ENCODE results near the gene OBP2A.

GRCh38 chr9:135587658-135588057, 41.7 kb downstream of the OBP2A start:
- TF ChIP-seq CREB1 (IDR thresholded peaks at IDR 0.05; ENCODE audit: low read depth), result no peak
- no peak for TF ChIP-seq TCF12 (IDR thresholded peaks at IDR 0.05; ENCODE audit: low read depth)
